GM12878 (cell line): ENCODE results near the gene RFX3. TPM values are rescaled to one million over a fixed set of nuclear protein-coding genes. Genes with fewer than 3 reads are reported as not detected.

Experiments
- ATAC-seq: fragments of 200-7000 bp; cut with Tn5 transposase; 3 replicates; pipeline ENCODE4 v1.9.1; 2020; ENCODE audit warnings: mild to moderate bottlenecking, moderate library complexity
- BruUV-seq: library from RNA; stranded (reverse); fragments of 400-500 nt; replicated peaks from 2 replicates; lab custom pipeline; 2021; lab: Mats Ljungman, UMichigan
- CTCF ChIA-PET: fragments of 300-600 bp; sonication (Branson Sonifier 250); formaldehyde crosslinking; extraction: SDS; loops from one replicate; lab custom pipeline; 2021; ENCODE audit warnings: inconsistent platforms; lab: Yijun Ruan, JAX
- POLR2A ChIA-PET: fragments of 350-600 bp; formaldehyde crosslinking; extraction: SDS; loops from one replicate; lab custom pipeline; 2021; ENCODE audit warnings: inconsistent platforms; lab: Charles Lee
- RAD21 ChIA-PET: fragments of 300-600 bp; sonication (Branson Sonifier 250); formaldehyde crosslinking; loops from one replicate; lab custom pipeline; 2023; ENCODE audit warnings: antibody characterized with exemption; ENCODE audit not compliant: unreplicated experiment; lab: Charles Lee
- SMC1A ChIA-PET: fragments of 300-600 bp; sonication (Branson Sonifier 250); formaldehyde crosslinking; loops from one replicate; lab custom pipeline; 2023; ENCODE audit not compliant: unreplicated experiment, uncharacterized antibody; lab: Charles Lee
- DNase-seq: peaks from one replicate; pipeline ENCODE4 v3.0.0-alpha.2; 2011; ENCODE audit warnings: low read depth, low spot score
- FAIRE-seq: peaks from 3 replicates; lab custom pipeline; 2011; peaks lifted over from hg19 to GRCh38; lab: Jason Lieb, UNC
- H2AFZ ChIP-seq: 2 replicates; pipeline ENCODE4 v1.6.0; 2011; ENCODE audit warnings: low read depth, low read length, control low read depth; ENCODE audit not compliant: control insufficient read depth
- H3K27ac ChIP-seq: 2 replicates; pipeline ENCODE4 v1.5.1; 2011; ENCODE audit warnings: control low read depth; ENCODE audit not compliant: control insufficient read depth, insufficient read depth
- H3K27me3 ChIP-seq, 2 experiments: replicated peaks in 1 of 2; 2 replicates each; pipeline versions ENCODE4 v1.6.0 to v1.6.1; 2011; ENCODE audit warnings: low read length in 1 of 2; ENCODE audit not compliant: control insufficient read depth in 2 of 2, insufficient read depth in 2 of 2
- H3K36me3 ChIP-seq, 2 experiments: 2 replicates each; pipeline ENCODE4 v1.5.1; 2011; ENCODE audit warnings: low read length in 1 of 2; ENCODE audit not compliant: control insufficient read depth in 2 of 2, insufficient read depth in 2 of 2
- H3K4me1 ChIP-seq: 2 replicates; pipeline ENCODE4 v1.6.1; 2011; ENCODE audit warnings: mild to moderate bottlenecking, low read length, moderate library complexity, mixed read lengths; ENCODE audit not compliant: control insufficient read depth, insufficient read depth
- H3K4me2 ChIP-seq: 2 replicates; pipeline ENCODE4 v1.6.0; 2011; ENCODE audit warnings: control low read depth; ENCODE audit not compliant: control insufficient read depth, insufficient read depth
- H3K4me3 ChIP-seq: fragments of 200-600 bp; sonication (generic); 2 replicates; pipeline ENCODE4 v1.5.1; 2016
- H3K79me2 ChIP-seq: 2 replicates; pipeline ENCODE4 v1.6.0; 2011; ENCODE audit warnings: low read length; ENCODE audit not compliant: control insufficient read depth, insufficient read depth
- H3K9ac ChIP-seq: 2 replicates; pipeline ENCODE4 v1.8.0; 2011; ENCODE audit warnings: low read length, control low read depth, mixed read lengths; ENCODE audit not compliant: control insufficient read depth, insufficient read depth
- H3K9me3 ChIP-seq: replicated peaks from 3 replicates; pipeline ENCODE4 v1.5.1; 2011; ENCODE audit warnings: mild to moderate bottlenecking, low read length; ENCODE audit not compliant: control insufficient read depth, insufficient read depth
- H4K20me1 ChIP-seq: 2 replicates; pipeline ENCODE4 v1.6.0; 2011; ENCODE audit not compliant: control insufficient read depth, insufficient read depth
- ATF3 ChIP-seq: IDR thresholded peaks from 2 replicates; pipeline ENCODE4 v1.6.1; 2011; ENCODE audit warnings: low read depth, mild to moderate bottlenecking, low read length, moderate library complexity, borderline replicate concordance; ENCODE audit errors: extremely low read depth
- BRCA1 ChIP-seq: IDR thresholded peaks from 2 replicates; pipeline ENCODE4 v1.6.1; 2011; ENCODE audit warnings: low read depth, low read length, improper control_type of control experiment
- EZH2 ChIP-seq: IDR thresholded peaks from 2 replicates; pipeline ENCODE4 v1.6.1; 2012; ENCODE audit warnings: low read depth, mild to moderate bottlenecking, control low read depth, inconsistent platforms, low read length, borderline replicate concordance; ENCODE audit not compliant: control insufficient read depth
- GATAD2B ChIP-seq: fragments of 450-650 bp; conservative IDR thresholded peaks from 2 replicates; pipeline ENCODE4 v1.6.1; 2017; ENCODE audit warnings: low read depth, mild to moderate bottlenecking, moderate library complexity
- HDAC6 ChIP-seq: fragments of 200-600 bp; sonication (generic); IDR thresholded peaks from one replicate; pipeline ENCODE4 v1.8.0; 2017; ENCODE audit warnings: antibody characterized with exemption; ENCODE audit not compliant: unreplicated experiment
- MTA3 ChIP-seq: IDR thresholded peaks from 2 replicates; pipeline ENCODE4 v1.6.1; 2012; ENCODE audit warnings: low read length, inconsistent platforms, borderline replicate concordance
- NFIC ChIP-seq: IDR thresholded peaks from 2 replicates; pipeline ENCODE4 v1.6.1; 2012; ENCODE audit warnings: low read depth, mild to moderate bottlenecking, inconsistent platforms, low read length, moderate library complexity
- NFYA ChIP-seq: IDR thresholded peaks from 2 replicates; pipeline ENCODE4 v1.6.1; 2011; ENCODE audit warnings: low read depth, mild to moderate bottlenecking, low read length, improper control_type of control experiment, borderline replicate concordance
- NR2C1 ChIP-seq: fragments of 450-650 bp; IDR thresholded peaks from 2 replicates; pipeline ENCODE4 v1.6.1; 2017; ENCODE audit warnings: antibody characterized with exemption, mild to moderate bottlenecking, moderate library complexity
- SIN3A ChIP-seq: IDR thresholded peaks from 2 replicates; pipeline ENCODE4 v1.6.1; 2012; ENCODE audit warnings: low read depth, low read length, improper control_type of control experiment
- TCF3 ChIP-seq: IDR thresholded peaks from 2 replicates; pipeline ENCODE4 v1.6.1; 2012; ENCODE audit warnings: low read depth, mild to moderate bottlenecking, low read length, borderline replicate concordance; ENCODE audit not compliant: insufficient read depth
- WRNIP1 ChIP-seq: IDR thresholded peaks from 2 replicates; pipeline ENCODE4 v1.6.1; 2011; ENCODE audit warnings: low read depth, low read length, improper control_type of control experiment, borderline replicate concordance
- ZNF207 ChIP-seq: fragments of 450-650 bp; IDR thresholded peaks from 2 replicates; pipeline ENCODE4 v1.6.1; 2014; ENCODE audit warnings: antibody characterized with exemption, mild to moderate bottlenecking, borderline replicate concordance
- in situ Hi-C: fragments of 300-500 bp; cut with MboI; formaldehyde crosslinking; loops from 9 replicates; pipeline ENCODE4 v1.14.3; 2018; ENCODE audit warnings: mixed read lengths
- intact Hi-C: fragments of 100-400 bp; cut with micrococcal nuclease; formaldehyde crosslinking; loops from one replicate; pipeline ENCODE4 v1.14.2; 2022; ENCODE audit not compliant: unreplicated experiment
- polyA plus RNA-seq, 11 experiments: library from polyadenylated mRNA; depleted of rRNA in 4 of 11; unstranded in 6 of 11; stranded (reverse) in 5 of 11; fragments of >200 nt; fragmentation: Nextera tagmentation in 4 of 11; fragmentation: Illumina TruSeq in 1 of 11; extraction: Ambion mirVana in 4 of 11; extraction: Trizol in 1 of 11; gene quantifications; 1 replicate in 1 of 11; 2 replicates in 10 of 11; pipeline versions ENCODE4 v1.2.1 to v1.2.3, GENCODE V29; 2011 to 2016; ENCODE audit warnings: inconsistent platforms in 2 of 11, missing spikeins in 2 of 11, low read depth in 1 of 11
- total RNA-seq, 4 experiments: library from RNA; depleted of rRNA in 3 of 4; stranded (reverse); fragments of >200 nt in 3 of 4; fragmentation: Illumina TruSeq in 1 of 4; extraction: Trizol in 1 of 4; gene quantifications; 2 replicates each; pipeline versions ENCODE4 v1.2.1 to v1.2.3, GENCODE V29; 2013 to 2021
- TF ChIP-seq, protein P1 (sequence below), 3 experiments: IDR thresholded peaks in 2 of 3; conservative IDR thresholded peaks in 1 of 3; 2 replicates each; pipeline ENCODE4 v1.5.1; 2011; ENCODE audit warnings: low read depth in 3 of 3, low read length in 3 of 3, mild to moderate bottlenecking in 3 of 3, control low read depth in 2 of 3, moderate library complexity in 2 of 3, inconsistent platforms in 1 of 3, mixed read lengths in 1 of 3; ENCODE audit not compliant: control insufficient read depth in 2 of 3, insufficient read depth in 1 of 3; ENCODE audit errors: extremely low read depth in 1 of 3
- TF ChIP-seq, protein P2 (sequence below): fragments of 450-650 bp; IDR thresholded peaks from 2 replicates; pipeline ENCODE4 v1.6.1; 2016; ENCODE audit warnings: mild to moderate bottlenecking, moderate library complexity, borderline replicate concordance
- TF ChIP-seq, protein P3 (sequence below): fragments of 450-650 bp; IDR thresholded peaks from 2 replicates; pipeline ENCODE4 v1.6.1; 2014; ENCODE audit warnings: mild to moderate bottlenecking

Gene RFX3
- total and polyA plus RNA-seq, 10 of the 15 experiments (the other 5 are each of a cell fraction or from before 2014, with no cell fraction given): 1.2 to 26.4 (median 6.7) TPM

DNA sequence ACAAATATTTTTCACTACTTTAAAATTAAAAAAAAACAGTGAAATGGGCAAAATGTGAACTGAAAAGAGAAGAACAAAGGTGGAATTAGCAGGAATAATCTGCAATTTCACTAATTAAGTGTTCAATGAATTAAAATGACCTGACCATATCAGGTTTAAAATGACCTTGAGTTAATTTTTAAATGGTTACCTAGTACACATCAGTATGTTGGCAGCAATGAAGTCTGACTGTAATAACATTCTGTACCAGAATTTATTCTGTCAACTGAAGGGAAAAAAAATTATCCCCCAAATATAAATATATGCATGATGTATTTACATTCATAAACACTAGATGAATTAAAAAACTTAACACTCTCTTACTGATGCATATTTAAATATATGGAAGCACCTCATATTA lies 165.6 kb downstream of the RFX3 start:
- Histone ChIP-seq H3K36me3 (no peaks in the 10 kb centered on the region), H4K20me1 (no peaks in the 10 kb centered on the region), H3K79me2 (no peaks in the 10 kb centered on the region), H3K4me2 (no peak overlapping the region), H3K4me1 (no peaks in the 10 kb centered on the region), H3K27ac (no peak overlapping the region), H3K4me3 (no peak overlapping the region), H2AFZ (no peak overlapping the region), H3K9me3 (peaks cover 8% of the 10 kb centered on the region), H3K9ac (no peak overlapping the region), H3K27me3 (no peaks in the 10 kb centered on the region)
- ChIA-PET SMC1A (interaction anchor here (1.1 to 1.5 kb wide), 3 partner anchors 9 to 26 kb away, joined by 4 to 9 read pairs (median 7); no protein-coding TSS in a partner anchor), RAD21 (no interaction called here), CTCF (interaction anchor here (1.0 kb wide), 2 partner anchors 11 to 29 kb away, joined by 3 to 4 read pairs; no protein-coding TSS in a partner anchor), POLR2A (interaction anchor here (0.7 kb wide), 1 partner anchor 125 kb away, joined by 3 read pairs; no protein-coding TSS in a partner anchor)
- in situ Hi-C loops: no loop called here
- FAIRE-seq: no peak
- no peak for ATAC-seq
- intact Hi-C loops: loop anchor here (10.0 kb wide), 1 partner anchor 55 kb away; no protein-coding TSS in a partner anchor
- no peak for DNase-seq
- no TSS peak for BruUV-seq
- TF ChIP-seq NFYA (no peak), TCF3 (no peak), ZNF207 (no peak), EZH2 (no peak), ATF3 (no peak), BRCA1 (no peak), NR2C1 (no peak), GATAD2B (no peak), HDAC6 (no peak), WRNIP1 (no peak), NFIC (no peak), SIN3A (no peak), MTA3 (no peak)
- TF ChIP-seq, protein P1, sequence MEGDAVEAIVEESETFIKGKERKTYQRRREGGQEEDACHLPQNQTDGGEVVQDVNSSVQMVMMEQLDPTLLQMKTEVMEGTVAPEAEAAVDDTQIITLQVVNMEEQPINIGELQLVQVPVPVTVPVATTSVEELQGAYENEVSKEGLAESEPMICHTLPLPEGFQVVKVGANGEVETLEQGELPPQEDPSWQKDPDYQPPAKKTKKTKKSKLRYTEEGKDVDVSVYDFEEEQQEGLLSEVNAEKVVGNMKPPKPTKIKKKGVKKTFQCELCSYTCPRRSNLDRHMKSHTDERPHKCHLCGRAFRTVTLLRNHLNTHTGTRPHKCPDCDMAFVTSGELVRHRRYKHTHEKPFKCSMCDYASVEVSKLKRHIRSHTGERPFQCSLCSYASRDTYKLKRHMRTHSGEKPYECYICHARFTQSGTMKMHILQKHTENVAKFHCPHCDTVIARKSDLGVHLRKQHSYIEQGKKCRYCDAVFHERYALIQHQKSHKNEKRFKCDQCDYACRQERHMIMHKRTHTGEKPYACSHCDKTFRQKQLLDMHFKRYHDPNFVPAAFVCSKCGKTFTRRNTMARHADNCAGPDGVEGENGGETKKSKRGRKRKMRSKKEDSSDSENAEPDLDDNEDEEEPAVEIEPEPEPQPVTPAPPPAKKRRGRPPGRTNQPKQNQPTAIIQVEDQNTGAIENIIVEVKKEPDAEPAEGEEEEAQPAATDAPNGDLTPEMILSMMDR (IDR thresholded peaks at IDR 0.05 in 2 of 3, conservative IDR thresholded peaks at IDR 0.05 in 1 of 3; ENCODE audit: control insufficient read depth in 2 of 3, extremely low read depth in 1 of 3, insufficient read depth in 1 of 3, low read depth in 3 of 3, low read length in 3 of 3): no peak
- TF ChIP-seq, protein P2, sequence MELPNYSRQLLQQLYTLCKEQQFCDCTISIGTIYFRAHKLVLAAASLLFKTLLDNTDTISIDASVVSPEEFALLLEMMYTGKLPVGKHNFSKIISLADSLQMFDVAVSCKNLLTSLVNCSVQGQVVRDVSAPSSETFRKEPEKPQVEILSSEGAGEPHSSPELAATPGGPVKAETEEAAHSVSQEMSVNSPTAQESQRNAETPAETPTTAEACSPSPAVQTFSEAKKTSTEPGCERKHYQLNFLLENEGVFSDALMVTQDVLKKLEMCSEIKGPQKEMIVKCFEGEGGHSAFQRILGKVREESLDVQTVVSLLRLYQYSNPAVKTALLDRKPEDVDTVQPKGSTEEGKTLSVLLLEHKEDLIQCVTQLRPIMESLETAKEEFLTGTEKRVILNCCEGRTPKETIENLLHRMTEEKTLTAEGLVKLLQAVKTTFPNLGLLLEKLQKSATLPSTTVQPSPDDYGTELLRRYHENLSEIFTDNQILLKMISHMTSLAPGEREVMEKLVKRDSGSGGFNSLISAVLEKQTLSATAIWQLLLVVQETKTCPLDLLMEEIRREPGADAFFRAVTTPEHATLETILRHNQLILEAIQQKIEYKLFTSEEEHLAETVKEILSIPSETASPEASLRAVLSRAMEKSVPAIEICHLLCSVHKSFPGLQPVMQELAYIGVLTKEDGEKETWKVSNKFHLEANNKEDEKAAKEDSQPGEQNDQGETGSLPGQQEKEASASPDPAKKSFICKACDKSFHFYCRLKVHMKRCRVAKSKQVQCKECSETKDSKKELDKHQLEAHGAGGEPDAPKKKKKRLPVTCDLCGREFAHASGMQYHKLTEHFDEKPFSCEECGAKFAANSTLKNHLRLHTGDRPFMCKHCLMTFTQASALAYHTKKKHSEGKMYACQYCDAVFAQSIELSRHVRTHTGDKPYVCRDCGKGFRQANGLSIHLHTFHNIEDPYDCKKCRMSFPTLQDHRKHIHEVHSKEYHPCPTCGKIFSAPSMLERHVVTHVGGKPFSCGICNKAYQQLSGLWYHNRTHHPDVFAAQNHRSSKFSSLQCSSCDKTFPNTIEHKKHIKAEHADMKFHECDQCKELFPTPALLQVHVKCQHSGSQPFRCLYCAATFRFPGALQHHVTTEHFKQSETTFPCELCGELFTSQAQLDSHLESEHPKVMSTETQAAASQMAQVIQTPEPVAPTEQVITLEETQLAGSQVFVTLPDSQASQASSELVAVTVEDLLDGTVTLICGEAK: no peak
- TF ChIP-seq, protein P3, sequence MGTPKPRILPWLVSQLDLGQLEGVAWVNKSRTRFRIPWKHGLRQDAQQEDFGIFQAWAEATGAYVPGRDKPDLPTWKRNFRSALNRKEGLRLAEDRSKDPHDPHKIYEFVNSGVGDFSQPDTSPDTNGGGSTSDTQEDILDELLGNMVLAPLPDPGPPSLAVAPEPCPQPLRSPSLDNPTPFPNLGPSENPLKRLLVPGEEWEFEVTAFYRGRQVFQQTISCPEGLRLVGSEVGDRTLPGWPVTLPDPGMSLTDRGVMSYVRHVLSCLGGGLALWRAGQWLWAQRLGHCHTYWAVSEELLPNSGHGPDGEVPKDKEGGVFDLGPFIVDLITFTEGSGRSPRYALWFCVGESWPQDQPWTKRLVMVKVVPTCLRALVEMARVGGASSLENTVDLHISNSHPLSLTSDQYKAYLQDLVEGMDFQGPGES: no peak
